MM.1S (cell line): ENCODE data around the gene WDR73.
"Not testable (repeated sequence)": the region's sequence is repeated elsewhere in the genome, so short reads cannot be mapped to it uniquely, and the experiment has no call there.

Source experiments
- DNase-seq: peaks from one replicate; pipeline ENCODE4 v3.0.0-alpha.2; 2015
- H2AFZ ChIP-seq: fragments of 300-600 bp; sonication (generic); 2 replicates; pipeline ENCODE4 v1.6.0; 2016; ENCODE audit warnings: antibody characterized with exemption, low read length
- H3F3A ChIP-seq: fragments of 300-600 bp; sonication (generic); 2 replicates; pipeline ENCODE4 v1.6.1; 2016; ENCODE audit warnings: mild to moderate bottlenecking, antibody characterized with exemption, low read length, moderate library complexity, mixed read lengths; ENCODE audit not compliant: insufficient read depth
- H3K27ac ChIP-seq: fragments of 300-600 bp; sonication (generic); 2 replicates; pipeline ENCODE4 v1.5.1; 2016; ENCODE audit warnings: mild to moderate bottlenecking, low read length
- H3K27me3 ChIP-seq: fragments of 300-600 bp; sonication (generic); replicated peaks from 2 replicates; pipeline ENCODE4 v1.6.0; 2016; ENCODE audit warnings: low read length; ENCODE audit not compliant: insufficient read depth
- H3K36me3 ChIP-seq: fragments of 300-600 bp; sonication (generic); replicated peaks from 2 replicates; pipeline ENCODE4 v1.6.1; 2016; ENCODE audit warnings: mild to moderate bottlenecking, low read length, mixed read lengths; ENCODE audit not compliant: insufficient read depth
- H3K4me1 ChIP-seq: fragments of 300-600 bp; sonication (generic); 2 replicates; pipeline ENCODE4 v1.6.1; 2016; ENCODE audit warnings: low read length, mixed read lengths
- H3K4me2 ChIP-seq: fragments of 300-600 bp; sonication (generic); 2 replicates; pipeline ENCODE4 v1.6.0; 2016; ENCODE audit warnings: low read depth, low read length
- H3K4me3 ChIP-seq: fragments of 300-600 bp; sonication (generic); 2 replicates; pipeline ENCODE4 v1.5.1; 2016; ENCODE audit warnings: low read length, mixed read lengths
- H3K79me2 ChIP-seq: fragments of 300-600 bp; sonication (generic); 2 replicates; pipeline ENCODE4 v1.6.1; 2016; ENCODE audit warnings: mixed run types, low read length, mixed read lengths
- H3K9ac ChIP-seq: fragments of 300-600 bp; sonication (generic); 2 replicates; pipeline ENCODE4 v1.6.1; 2016; ENCODE audit warnings: low read length, mixed read lengths
- H3K9me2 ChIP-seq: fragments of 300-600 bp; sonication (generic); replicated peaks from 2 replicates; pipeline ENCODE4 v1.6.1; 2016; ENCODE audit warnings: mild to moderate bottlenecking, low read length, mixed read lengths; ENCODE audit not compliant: insufficient read depth
- H3K9me3 ChIP-seq: fragments of 300-600 bp; sonication (generic); replicated peaks from 2 replicates; pipeline ENCODE4 v1.6.1; 2016; ENCODE audit warnings: mild to moderate bottlenecking, low read length, mixed read lengths; ENCODE audit not compliant: insufficient read depth
- H4K20me1 ChIP-seq: fragments of 300-600 bp; sonication (generic); 2 replicates; pipeline ENCODE4 v1.6.1; 2016; ENCODE audit warnings: mild to moderate bottlenecking, low read length, moderate library complexity, mixed read lengths; ENCODE audit not compliant: insufficient read depth
- CTCF ChIP-seq: fragments of 300-600 bp; sonication (generic); IDR thresholded peaks from 2 replicates; pipeline ENCODE4 v1.5.1; 2016; ENCODE audit warnings: antibody characterized with exemption, low read length, mixed read lengths
- EZH2 ChIP-seq: fragments of 300-600 bp; sonication (generic); optimal IDR thresholded peaks from 2 replicates; pipeline ENCODE3; 2017; ENCODE audit warnings: low read depth, mild to moderate bottlenecking, antibody characterized with exemption, low read length, mixed read lengths
- EZH2phosphoT487 ChIP-seq: fragments of 300-600 bp; sonication (generic); IDR thresholded peaks from 2 replicates; pipeline ENCODE4 v1.6.1; 2018; ENCODE audit warnings: antibody characterized with exemption, low read length

Gene WDR73

DNA sequence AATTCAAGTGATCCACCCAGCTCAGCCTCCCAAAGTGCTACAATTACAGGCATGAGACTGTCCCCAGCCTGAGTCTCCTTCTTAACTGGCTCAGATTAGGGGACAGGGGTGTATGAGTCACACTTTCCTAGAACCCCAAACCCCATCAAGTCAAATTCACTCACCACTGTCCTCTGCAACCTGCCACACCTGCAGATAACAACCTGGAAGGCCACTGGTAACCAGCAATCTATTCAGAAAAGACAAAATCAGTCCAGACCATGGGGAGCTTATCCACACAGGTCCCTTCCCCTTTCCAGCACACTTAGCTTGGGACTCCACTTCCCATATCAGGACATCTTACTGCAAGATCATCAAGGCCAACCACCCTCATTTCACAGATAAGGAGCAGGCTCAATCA lies 6.4 kb downstream of the WDR73 start:
- no peak overlapping the region for H3K4me3 ChIP-seq
- H3K79me2 ChIP-seq: peaks cover 4% of the 10 kb centered on the region; the same call in 1 of the 2 replicates
- no peak overlapping the region for H3K9ac ChIP-seq
- no peaks in the 10 kb centered on the region for H3K9me3 ChIP-seq
- H3K27ac ChIP-seq: no peak overlapping the region
- no peak overlapping the region for H3K4me2 ChIP-seq
- no peaks in the 10 kb centered on the region for H3K9me2 ChIP-seq
- H3K4me1 ChIP-seq: no peaks in the 10 kb centered on the region
- no peak overlapping the region for H2AFZ ChIP-seq
- H4K20me1 ChIP-seq: no peaks in the 10 kb centered on the region
- no peak for TF ChIP-seq EZH2phosphoT487
- TF ChIP-seq CTCF: no peak
- no peaks in the 10 kb centered on the region for H3F3A ChIP-seq
- no peaks in the 10 kb centered on the region for H3K27me3 ChIP-seq
- H3K36me3 ChIP-seq: 0 out of 2 replicates have a peak, but pooled peaks cover 11% of the 10 kb centered on the region
- DNase-seq: no peak

DNA sequence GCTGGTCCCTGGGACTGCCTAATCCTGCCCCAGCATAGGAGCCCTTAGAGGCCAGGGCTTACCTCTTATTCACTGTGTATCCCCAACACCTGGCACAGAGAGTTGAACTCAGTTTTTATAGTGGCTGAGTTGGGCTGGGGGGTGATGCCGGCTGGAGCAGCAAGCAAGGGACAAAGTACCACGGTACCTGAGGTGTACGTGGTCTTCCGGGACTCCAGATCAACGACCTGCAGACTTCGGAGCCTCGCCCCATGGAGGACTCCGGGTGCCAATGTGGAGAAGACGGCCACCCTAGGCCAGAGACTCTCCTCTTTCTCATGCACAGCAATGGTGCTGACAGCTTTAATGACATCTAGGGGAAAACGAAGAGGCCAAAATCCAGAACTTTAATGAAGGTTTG lies 8.1 kb downstream of the WDR73 start:
- Histone ChIP-seq H3K4me3 (no peak overlapping the region), H3K27ac (no peak overlapping the region), H3K4me1 (no peaks in the 10 kb centered on the region), H3K9me2 (no peaks in the 10 kb centered on the region), H3F3A (no peaks in the 10 kb centered on the region; the same call in 1 of the 2 replicates), H3K36me3 (0 out of 2 replicates have a peak, but pooled peaks cover 11% of the 10 kb centered on the region), H3K9me3 (no peaks in the 10 kb centered on the region), H3K9ac (no peak overlapping the region), H3K4me2 (no peak overlapping the region), H3K79me2 (no peaks in the 10 kb centered on the region), H4K20me1 (no peaks in the 10 kb centered on the region), H3K27me3 (no peaks in the 10 kb centered on the region), H2AFZ (no peak overlapping the region)
- DNase-seq: no peak
- TF ChIP-seq EZH2phosphoT487 (no peak), EZH2 (no peak)

DNA sequence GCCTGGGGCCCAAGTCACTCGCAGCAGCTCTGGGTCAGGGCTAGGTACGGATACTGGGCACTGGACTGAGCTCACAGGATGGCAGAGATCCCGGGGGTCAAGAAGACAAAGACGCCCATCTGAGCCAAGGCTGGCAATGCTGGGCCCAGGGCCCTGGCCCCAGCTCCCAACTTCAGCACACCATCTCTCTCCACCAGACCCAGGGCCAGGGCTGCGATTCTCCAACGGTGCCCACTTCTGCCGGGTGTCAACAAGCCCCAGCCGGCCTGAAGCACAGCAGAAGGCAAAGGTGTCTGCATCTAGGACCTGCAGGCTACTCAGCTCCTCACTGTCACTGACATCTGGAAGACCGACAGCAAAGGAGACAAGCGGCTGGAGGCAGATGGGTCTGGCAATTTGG lies 8.6 kb downstream of the WDR73 start:
- H3K27me3 ChIP-seq: no peaks in the 10 kb centered on the region
- no peak overlapping the region for H3K27ac ChIP-seq
- no peak overlapping the region for H2AFZ ChIP-seq
- H3K4me3 ChIP-seq: no peak overlapping the region
- DNase-seq: no peak
- H3K9ac ChIP-seq: no peak overlapping the region
- H4K20me1 ChIP-seq: no peaks in the 10 kb centered on the region
- no peaks in the 10 kb centered on the region for H3K9me3 ChIP-seq
- H3K4me2 ChIP-seq: no peak overlapping the region
- 0 out of 2 replicates have a peak, but pooled peaks cover 11% of the 10 kb centered on the region for H3K36me3 ChIP-seq
- TF ChIP-seq CTCF (no peak), EZH2phosphoT487 (no peak), EZH2 (no peak)
- H3K9me2 ChIP-seq: no peaks in the 10 kb centered on the region
- no peaks in the 10 kb centered on the region; the same call in 1 of the 2 replicates for H3F3A ChIP-seq
- no peaks in the 10 kb centered on the region for H3K79me2 ChIP-seq
- H3K4me1 ChIP-seq: no peaks in the 10 kb centered on the region

DNA sequence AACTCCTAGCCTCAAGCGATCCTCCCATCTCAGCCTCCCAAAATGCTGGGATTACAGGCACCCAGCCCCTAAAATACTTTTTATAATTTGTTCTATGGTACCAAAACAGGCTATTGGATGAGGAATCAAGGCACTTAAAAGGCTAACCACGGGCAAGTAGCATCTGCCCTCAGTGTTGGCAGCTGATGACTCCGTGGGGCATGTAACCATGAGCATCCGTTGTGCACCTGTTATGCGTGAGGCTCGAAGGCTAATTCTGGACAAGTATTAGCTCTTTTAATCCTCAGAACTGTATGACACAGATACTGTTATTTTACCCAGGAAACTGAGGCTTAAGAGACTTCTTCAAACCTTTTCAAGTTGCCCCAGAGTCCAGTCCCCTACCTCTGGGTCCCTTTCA lies 10.2 kb downstream of the WDR73 start:
- no peaks in the 10 kb centered on the region for H4K20me1 ChIP-seq
- H2AFZ ChIP-seq: no peak overlapping the region
- no peak overlapping the region for H3K27ac ChIP-seq
- no peaks in the 10 kb centered on the region; the same call in 1 of the 2 replicates for H3F3A ChIP-seq
- no peaks in the 10 kb centered on the region for H3K79me2 ChIP-seq
- no peak overlapping the region for H3K4me2 ChIP-seq
- no peaks in the 10 kb centered on the region for H3K9me2 ChIP-seq
- DNase-seq: no peak
- no peak overlapping the region for H3K9ac ChIP-seq
- H3K36me3 ChIP-seq: 0 out of 2 replicates have a peak, but pooled peaks cover 10% of the 10 kb centered on the region
- no peaks in the 10 kb centered on the region for H3K27me3 ChIP-seq
- no peaks in the 10 kb centered on the region for H3K4me1 ChIP-seq
- TF ChIP-seq EZH2 (no peak), EZH2phosphoT487 (no peak), CTCF (no peak)
- H3K4me3 ChIP-seq: no peak overlapping the region
- no peaks in the 10 kb centered on the region for H3K9me3 ChIP-seq

DNA sequence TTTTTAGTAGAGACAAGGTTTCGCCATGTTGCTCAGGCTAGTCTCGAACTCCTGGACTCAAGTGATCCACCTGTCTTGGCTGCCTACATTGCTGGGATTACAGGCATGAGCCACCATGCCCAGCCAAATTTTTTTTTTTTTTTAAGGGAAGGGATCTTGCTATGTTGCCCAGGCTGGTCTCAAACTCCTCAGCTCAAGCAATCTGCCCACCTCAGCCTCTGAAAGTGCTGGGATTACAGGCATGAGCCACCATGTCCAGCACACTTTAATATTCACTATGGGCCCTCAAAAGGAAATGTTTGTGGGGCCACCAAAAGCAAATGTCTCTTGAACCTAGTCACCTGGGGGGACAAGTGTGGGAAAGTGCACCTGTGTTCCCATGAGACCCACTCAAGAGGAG lies 11.4 kb downstream of the WDR73 start:
- H3K9me3 ChIP-seq, H3K9ac ChIP-seq, H3K79me2 ChIP-seq, DNase-seq, H2AFZ ChIP-seq, H3F3A ChIP-seq, H3K36me3 ChIP-seq, H3K4me1 ChIP-seq, H3K9me2 ChIP-seq, H3K27ac ChIP-seq, H3K4me3 ChIP-seq, H4K20me1 ChIP-seq, H3K27me3 ChIP-seq, H3K4me2 ChIP-seq: not testable (repeated sequence)

- H4K20me1 ChIP-seq, DNase-seq, H2AFZ ChIP-seq, H3K9me2 ChIP-seq, H3K4me3 ChIP-seq, H3K36me3 ChIP-seq, H3K27me3 ChIP-seq, H3K9me3 ChIP-seq, H3K4me1 ChIP-seq, H3K79me2 ChIP-seq, H3K27ac ChIP-seq, H3K4me2 ChIP-seq, H3F3A ChIP-seq, H3K9ac ChIP-seq: not testable (repeated sequence)
Observed at GRCh38 chr15:84641871-84642270, 12.2 kb downstream of the WDR73 start.
